GM19468 (cell line): Measurements from ENCODE around the gene LRCH2.

Experiments used
- ATAC-seq: cut with Tn5 transposase; IDR thresholded peaks from one replicate; pipeline ENCODE4 v1.9.1; 2021; ENCODE audit warnings: mild to moderate bottlenecking, moderate library complexity, moderate number of reproducible peaks; ENCODE audit not compliant: unreplicated experiment; ENCODE audit errors: extremely low read depth

The LRCH2 gene

GRCh38 chrX:115093191-115093590, 140.7 kb downstream of the LRCH2 start:
- no peak for ATAC-seq

DNA sequence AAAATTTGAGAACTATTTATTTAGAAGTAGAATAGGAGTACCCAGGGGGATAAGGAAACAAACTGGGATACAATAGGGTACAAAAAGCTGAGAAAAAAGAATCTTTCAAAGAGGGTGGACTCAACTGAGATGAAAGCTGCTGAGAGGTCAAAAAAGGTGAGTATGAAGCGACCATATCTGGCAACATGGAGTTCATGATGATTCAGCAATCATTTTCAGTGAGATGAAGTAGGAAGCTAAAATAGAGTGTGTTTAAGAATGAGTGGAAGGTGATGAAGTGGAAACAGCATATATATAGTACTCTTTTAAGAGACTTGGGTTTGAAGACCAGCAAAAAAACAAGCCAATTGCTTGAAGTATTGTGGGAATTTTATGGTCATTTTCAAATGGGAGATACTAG, 144.5 kb downstream of the LRCH2 start:
- ATAC-seq = no peak

DNA sequence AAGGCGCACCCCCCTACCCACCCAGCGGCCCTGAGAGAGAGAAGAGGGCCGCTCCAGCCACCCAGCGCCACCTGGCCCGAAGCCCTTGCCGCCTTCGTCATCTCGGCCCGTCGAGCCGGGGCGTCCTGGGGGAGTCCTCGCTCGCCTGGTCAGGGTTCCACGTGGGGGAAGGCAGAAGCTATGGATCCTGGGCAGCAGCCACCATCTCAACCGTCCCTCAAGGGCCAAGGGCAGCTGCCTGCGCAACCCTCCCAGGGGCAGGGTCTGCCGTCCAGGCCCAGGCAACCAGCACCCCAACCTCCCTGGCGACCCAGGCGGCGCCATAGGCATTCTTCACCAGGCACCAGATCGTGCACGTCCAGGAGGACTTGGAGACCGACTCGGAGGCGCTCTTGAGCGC, 165.0 kb downstream of the LRCH2 start:
- ATAC-seq = no peak

DNA sequence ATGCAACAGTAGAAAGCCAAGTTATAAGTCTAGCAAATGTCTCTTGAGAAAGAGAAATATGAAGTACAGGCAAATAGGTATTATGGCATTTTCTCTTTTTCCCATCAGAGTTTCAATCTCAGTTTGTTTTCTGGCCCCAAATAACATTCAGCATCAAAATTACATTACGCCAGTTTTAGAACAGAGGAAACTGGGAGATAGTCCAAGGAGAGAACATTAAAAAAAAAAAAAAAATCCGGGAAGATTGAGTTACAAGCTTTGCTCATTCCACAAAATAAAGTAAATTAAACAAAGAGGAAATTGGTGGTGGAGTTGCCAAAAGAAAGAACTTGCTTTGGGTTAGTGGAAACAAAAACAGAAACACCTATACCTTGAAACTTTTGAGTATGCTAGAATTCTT, 166.1 kb downstream of the LRCH2 start:
- no peak for ATAC-seq

DNA sequence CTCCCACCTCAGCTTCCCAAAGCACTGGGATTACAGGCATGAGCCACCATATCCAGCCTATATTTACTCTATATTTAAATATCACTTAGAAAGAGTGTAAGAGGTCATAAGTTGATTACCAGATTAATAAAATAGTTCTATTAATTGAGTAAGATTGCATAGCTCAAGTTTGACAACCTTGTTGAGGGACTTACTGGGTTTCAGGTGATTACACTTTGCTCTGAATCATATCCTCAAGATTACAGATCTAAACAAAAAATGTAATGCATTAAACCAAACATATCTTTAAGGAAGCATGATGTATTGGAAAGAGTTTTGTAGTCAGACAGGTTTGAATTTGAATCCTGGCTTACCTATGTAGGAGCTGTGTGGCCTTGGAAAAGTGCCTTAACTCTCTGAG, 168.6 kb downstream of the LRCH2 start:
- ATAC-seq = no peak
